WTC11 (cell line): ENCODE data around the gene MYL4.

Source experiments
- ATF1 ChIP-seq: sonication (generic); formaldehyde crosslinking; IDR thresholded peaks from 2 replicates; pipeline ENCODE4 v1.8.1; 2023; ENCODE audit warnings: mild to moderate bottlenecking, moderate library complexity, missing genetic modification reagents
- CREM ChIP-seq: sonication (generic); formaldehyde crosslinking; IDR thresholded peaks from 2 replicates; pipeline ENCODE4 v1.8.1; 2022; ENCODE audit warnings: mild to moderate bottlenecking, missing genetic modification reagents, moderate library complexity
- CTCF ChIP-seq: fragments of 200-600 bp; IDR thresholded peaks from 2 replicates; pipeline ENCODE4 v1.8.0; 2022; ENCODE audit warnings: antibody characterized with exemption
- ETV6 ChIP-seq: sonication (generic); formaldehyde crosslinking; IDR thresholded peaks from 2 replicates; pipeline ENCODE4 v1.8.1; 2022; ENCODE audit warnings: mild to moderate bottlenecking, missing genetic modification reagents
- FOXP4 ChIP-seq: sonication (generic); formaldehyde crosslinking; IDR thresholded peaks from 2 replicates; pipeline ENCODE4 v1.8.0; 2022; ENCODE audit warnings: mild to moderate bottlenecking, missing genetic modification reagents
- IRF2 ChIP-seq: sonication (generic); formaldehyde crosslinking; IDR thresholded peaks from 2 replicates; pipeline ENCODE4 v1.8.0; 2022; ENCODE audit warnings: low read depth, missing genetic modification reagents, borderline replicate concordance
- NFE2L1 ChIP-seq: sonication (generic); formaldehyde crosslinking; IDR thresholded peaks from 2 replicates; pipeline ENCODE4 v1.8.1; 2023; ENCODE audit warnings: missing genetic modification reagents
- OVOL2 ChIP-seq: fragments of 250-450 bp; sonication (Bioruptor Pico); IDR thresholded peaks from 2 replicates; pipeline ENCODE4 v1.9.0; 2021; ENCODE audit warnings: mild to moderate bottlenecking, borderline replicate concordance
- TCF7 ChIP-seq: sonication (generic); formaldehyde crosslinking; IDR thresholded peaks from 2 replicates; pipeline ENCODE4 v1.8.0; 2022; ENCODE audit warnings: mild to moderate bottlenecking, low read depth, missing genetic modification reagents, moderate library complexity
- TP53 ChIP-seq: sonication (generic); formaldehyde crosslinking; IDR thresholded peaks from 2 replicates; pipeline ENCODE4 v1.8.1; 2023; ENCODE audit warnings: mild to moderate bottlenecking, missing genetic modification reagents
- USF1 ChIP-seq: sonication (generic); formaldehyde crosslinking; IDR thresholded peaks from 2 replicates; pipeline ENCODE4 v1.8.0; 2022; ENCODE audit warnings: mild to moderate bottlenecking, missing genetic modification reagents
- ZBTB43 ChIP-seq: sonication (generic); formaldehyde crosslinking; IDR thresholded peaks from 2 replicates; pipeline ENCODE4 v1.8.1; 2023; ENCODE audit warnings: mild to moderate bottlenecking, missing genetic modification reagents
- ZNF121 ChIP-seq: sonication (generic); formaldehyde crosslinking; IDR thresholded peaks from 2 replicates; pipeline ENCODE4 v1.8.0; 2023; ENCODE audit warnings: missing genetic modification reagents
- ZNF423 ChIP-seq: fragments of 250-450 bp; sonication (Bioruptor Pico); IDR thresholded peaks from 2 replicates; pipeline ENCODE4 v2.1.2; 2022; ENCODE audit warnings: mild to moderate bottlenecking, moderate library complexity

- no peak for TF ChIP-seq TCF7 (CRISPR knock-in tag)
- no peak for TF ChIP-seq CTCF
- no peak for TF ChIP-seq ETV6 (CRISPR knock-in tag)
- no peak for TF ChIP-seq CREM (CRISPR knock-in tag)
- TF ChIP-seq NFE2L1 (CRISPR knock-in tag): no peak
- no peak for TF ChIP-seq IRF2 (CRISPR knock-in tag)
- no peak for TF ChIP-seq ZNF121 (CRISPR knock-in tag)
- TF ChIP-seq ZBTB43 (CRISPR knock-in tag): no peak
- TF ChIP-seq ZNF423 (CRISPR knock-in tag): no peak
- no peak for TF ChIP-seq FOXP4 (CRISPR knock-in tag)
- no peak for TF ChIP-seq ATF1
- no peak for TF ChIP-seq USF1
- no peak for TF ChIP-seq OVOL2 (CRISPR knock-in tag)
- no peak for TF ChIP-seq TP53 (CRISPR knock-in tag)
Measured at GRCh38 chr17:47164263-47164662, 44.9 kb upstream of the MYL4 start.
